Fibroblast of lung (primary cell): ENCODE measurements around the gene MBOAT7.

Experiments
- CTCF ChIP-seq, 2 donors: IDR thresholded peaks in 1 of 2; conservative IDR thresholded peaks in 1 of 2; 1 replicate in 1 of 2; 2 replicates in 1 of 2; pipeline ENCODE4 v1.5.1; 2011 to 2012; ENCODE audit warnings: low read length in 2 of 2, control low read depth in 1 of 2, inconsistent platforms in 1 of 2, low read depth in 1 of 2, mild to moderate bottlenecking in 1 of 2
- EZH2 ChIP-seq: IDR thresholded peaks from 2 replicates; pipeline ENCODE4 v1.5.1; 2012; ENCODE audit warnings: low read length, control low read depth, mild to moderate bottlenecking; ENCODE audit errors: missing control alignments

- TF ChIP-seq CTCF (conservative IDR thresholded peaks at IDR 0.05 in 1 of 2, IDR thresholded peaks at IDR 0.05 in 1 of 2; ENCODE audit: low read depth in 1 of 2, low read length in 2 of 2) (no peak), EZH2 (no peak)
Observed at GRCh38 chr19:54233941-54234340, 44.6 kb upstream of the MBOAT7 start.
